Hippocampal formation (tissue), 2 donors: ENCODE measurements around the gene TMEM266.

Source experiments
- DNase-seq, 2 donors: peaks; one replicate each; lab custom pipeline; 2025; lab: John Stamatoyannopoulos, UW

TMEM266 gene

DNA sequence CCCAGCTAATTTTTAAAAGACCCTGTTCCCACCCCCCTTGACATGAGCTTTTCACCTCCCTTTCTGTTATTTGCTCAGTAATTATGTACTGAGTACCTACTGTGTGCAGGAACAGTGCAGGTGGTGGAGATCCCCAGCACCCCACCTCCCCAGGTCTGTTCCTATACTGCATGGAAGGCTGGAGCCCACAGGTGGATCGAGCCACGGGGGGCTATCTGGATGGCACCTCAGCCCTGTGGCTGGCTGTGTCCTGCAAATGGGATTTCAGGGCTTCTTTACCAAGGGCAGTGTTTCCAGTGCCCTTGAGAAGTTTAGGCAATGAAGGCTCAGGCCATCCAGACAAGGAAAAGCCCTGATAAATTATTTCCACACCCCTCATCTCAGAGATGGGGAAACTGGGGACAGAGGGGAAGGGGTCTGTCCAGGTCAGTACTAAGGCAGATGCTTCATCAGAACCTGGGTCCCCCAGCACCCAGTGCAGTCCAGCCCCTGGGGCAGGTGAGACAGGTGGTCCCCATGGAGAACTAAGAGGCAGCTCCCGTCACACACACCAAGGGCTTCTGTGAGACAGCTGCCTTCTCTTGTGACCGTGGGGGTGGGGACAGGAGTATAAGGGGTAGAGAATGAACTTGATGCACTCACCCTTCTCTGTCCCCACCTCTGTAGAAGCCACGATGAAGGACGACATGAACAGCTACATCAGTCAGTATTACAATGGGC is 141.9 kb downstream of the TMEM266 start:
- no peak for DNase-seq

- no peak for DNase-seq
These were observed 143.7 kb downstream of the TMEM266 start for GRCh38 chr15:76203346-76204108.

DNA sequence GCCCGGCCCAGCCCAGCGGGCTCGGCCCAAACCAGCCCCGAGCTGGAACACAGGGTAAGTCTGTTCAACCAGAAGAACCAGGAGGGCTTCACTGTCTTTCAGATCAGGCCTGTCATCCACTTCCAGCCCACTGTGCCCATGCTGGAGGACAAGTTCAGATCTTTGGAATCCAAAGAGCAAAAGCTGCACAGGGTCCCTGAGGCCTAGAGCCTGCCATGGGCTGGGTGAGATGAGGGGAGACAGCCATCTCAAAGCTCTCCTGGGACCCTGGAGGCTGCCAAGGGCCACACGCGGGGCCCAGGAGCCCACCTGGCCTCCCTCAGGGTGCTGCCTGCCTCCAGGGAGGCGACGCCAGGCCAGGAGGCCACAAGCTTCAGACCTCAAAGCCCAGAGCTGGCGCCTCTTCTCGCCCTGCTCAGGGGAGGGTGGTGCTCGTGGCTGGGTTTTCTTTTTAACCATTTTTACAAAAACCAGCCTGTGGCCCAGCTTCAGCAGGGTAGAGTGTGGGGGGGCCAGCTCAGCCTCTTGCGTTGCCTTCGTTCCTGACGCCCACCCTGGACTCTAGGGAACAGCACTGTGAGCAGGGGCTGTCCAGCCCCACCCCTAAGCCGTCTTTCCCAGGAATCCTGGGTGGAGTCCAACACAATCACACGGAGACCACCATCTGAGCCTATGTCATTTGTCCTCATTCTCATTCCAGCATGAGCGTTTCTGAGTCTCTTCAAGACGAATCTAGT is 144.5 kb downstream of the TMEM266 start:
- DNase-seq: no peak

DNA sequence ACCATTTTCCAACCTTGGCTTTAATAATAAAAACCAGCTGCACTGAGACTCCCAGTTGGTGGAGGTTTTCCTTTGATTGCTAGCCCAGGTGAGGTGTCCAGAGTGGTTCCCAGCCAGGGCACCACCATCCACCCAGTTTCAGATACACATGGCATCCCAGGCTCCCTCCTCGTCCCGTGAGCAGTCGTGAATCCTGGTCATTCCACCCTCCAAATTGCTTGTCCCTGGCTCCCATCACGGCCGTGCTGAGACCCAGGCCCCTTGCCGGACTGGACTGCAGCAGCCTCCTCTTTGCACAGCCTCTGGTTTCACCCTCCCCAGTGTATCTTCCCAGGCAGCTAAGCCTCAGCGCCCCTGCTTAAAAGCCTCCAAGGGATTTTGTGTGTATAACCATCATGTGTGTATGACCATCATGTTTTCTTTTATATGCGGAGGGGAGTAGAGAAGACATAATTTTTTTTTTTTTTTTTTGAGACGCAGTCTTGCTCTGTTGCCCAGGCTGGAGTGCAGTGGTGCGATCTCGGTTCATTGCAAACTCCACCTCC is 145.2 kb downstream of the TMEM266 start:
- no peak for DNase-seq

- DNase-seq: peak; percentile 30 to 72
These were observed 146.7 kb downstream of the TMEM266 start for GRCh38 chr15:76206325-76206976.

DNA sequence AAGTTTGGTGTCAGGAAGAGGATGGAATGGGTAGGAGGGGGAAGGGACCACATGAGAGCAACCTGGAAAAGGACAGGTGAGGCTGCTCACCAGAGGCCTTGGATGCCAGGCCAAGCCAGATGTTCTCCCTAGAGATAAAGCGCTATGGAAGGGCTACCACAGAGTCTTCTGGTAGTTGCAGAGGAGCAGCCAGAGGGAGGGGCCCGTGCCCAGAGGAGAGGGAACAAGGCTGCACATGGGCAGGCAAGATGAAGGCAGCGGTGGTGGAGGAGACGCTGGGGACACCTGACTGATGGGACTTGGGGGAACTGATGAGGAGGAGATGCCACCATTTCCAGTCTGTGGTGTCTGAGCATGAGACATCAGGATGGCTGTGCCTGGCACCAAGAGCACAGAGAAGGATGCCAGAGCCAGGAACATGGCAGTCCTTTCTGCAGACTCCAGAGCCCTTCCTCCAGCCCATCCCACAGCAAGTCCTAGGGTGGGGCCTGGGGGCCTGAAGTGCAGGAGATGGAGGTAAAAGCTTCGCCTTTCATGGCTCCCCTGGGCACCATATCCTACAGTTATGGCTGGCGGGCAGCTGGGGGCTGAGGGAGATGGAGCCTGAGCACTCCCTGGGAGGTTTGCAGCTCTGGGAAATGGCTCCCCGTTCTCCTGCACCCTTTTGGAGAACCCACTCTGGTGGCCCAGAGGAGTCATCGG is 148.4 kb downstream of the TMEM266 start:
- no peak for DNase-seq

GRCh38 chr15:76208786-76209424 is 149.1 kb downstream of the TMEM266 start:
- no peak for DNase-seq

GRCh38 chr15:76209523-76209922 is 149.7 kb downstream of the TMEM266 start:
- DNase-seq: no peak

DNA sequence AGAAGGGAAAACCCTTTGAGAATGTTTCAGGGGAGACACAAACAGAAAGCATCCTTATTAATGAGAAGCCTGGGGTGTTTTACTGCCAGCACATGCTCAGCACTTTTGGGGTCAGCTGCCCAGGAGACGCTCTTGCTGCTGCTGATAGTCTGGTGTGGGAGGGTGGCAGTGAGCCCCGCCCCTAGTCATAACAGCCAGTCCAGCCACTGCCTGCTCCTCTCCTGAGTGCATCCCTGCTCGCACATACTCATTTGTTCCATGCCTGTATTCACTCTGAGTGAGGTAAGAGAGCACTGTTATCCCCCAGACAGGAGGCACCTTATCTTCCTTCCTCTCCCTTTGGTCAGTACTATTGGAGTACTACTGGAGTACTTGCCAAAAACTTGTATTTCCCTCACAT is 150.2 kb downstream of the TMEM266 start:
- DNase-seq: no peak

DNA sequence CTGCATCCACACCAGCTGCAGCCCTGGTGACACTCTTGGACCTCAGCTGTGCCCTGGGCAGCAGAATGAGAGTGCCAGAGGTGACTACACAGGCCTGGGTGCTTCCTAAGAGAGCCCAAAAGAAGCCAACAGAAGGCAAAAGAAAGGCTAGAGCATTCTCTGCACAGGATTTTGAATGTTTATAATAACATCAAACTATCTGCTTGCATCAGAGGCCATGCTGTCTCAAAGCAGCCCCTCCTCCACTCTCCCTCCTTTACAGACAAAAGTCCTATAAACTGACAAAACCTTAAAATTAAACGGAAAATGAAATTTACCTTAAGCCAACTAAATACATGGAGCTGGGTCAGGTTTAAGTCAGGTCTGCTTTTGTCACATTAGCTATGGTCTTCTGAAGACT is 155.8 kb downstream of the TMEM266 start:
- no peak for DNase-seq

- DNase-seq: no peak
These were observed 157.5 kb downstream of the TMEM266 start for GRCh38 chr15:76217029-76217881.

- DNase-seq: no peak
These were observed 158.1 kb downstream of the TMEM266 start for GRCh38 chr15:76217882-76218217.

GRCh38 chr15:76221085-76221767 is 161.4 kb downstream of the TMEM266 start:
- no peak for DNase-seq

DNA sequence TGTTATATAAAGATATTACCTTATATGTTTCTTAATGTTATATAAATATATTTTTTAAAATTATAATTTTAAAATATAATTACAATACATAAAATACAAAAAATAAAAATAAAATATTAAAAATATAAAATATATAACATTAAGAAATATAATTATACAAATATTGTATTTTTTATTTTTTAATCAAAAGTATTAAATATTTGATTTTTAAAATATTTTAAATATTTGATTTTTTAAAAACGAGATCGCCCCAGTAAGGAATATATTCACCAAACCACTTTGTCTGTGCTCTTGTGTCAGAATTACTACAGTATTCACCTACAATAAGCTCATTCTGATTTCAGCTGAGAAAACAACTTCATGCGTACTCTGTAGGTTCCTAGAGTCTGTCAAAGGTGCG is 162.4 kb downstream of the TMEM266 start:
- DNase-seq: no peak

DNA sequence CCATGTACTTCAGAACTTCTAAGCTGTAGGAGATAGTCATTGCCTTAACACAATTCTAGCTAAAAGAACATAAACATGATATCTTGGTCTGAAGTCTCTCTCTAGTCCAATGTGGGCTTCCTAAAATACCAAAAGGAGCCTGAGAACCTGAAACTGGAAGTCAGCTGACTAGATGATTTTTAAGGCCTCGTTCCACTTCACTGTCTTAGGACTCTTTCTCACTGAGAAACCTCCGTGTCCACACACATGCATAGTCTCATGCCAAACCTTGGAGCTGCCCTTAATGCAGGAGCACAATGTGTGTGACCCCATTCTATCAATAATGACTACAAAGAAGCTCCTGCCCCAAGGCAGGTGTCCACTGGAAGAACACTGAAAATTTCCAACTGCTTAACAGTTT is 163.7 kb downstream of the TMEM266 start:
- no peak for DNase-seq

- DNase-seq: no peak
These were observed 169.5 kb downstream of the TMEM266 start for GRCh38 chr15:76229266-76229665.

- DNase-seq: no peak
These were observed 174.1 kb downstream of the TMEM266 start for GRCh38 chr15:76233921-76234320.

DNA sequence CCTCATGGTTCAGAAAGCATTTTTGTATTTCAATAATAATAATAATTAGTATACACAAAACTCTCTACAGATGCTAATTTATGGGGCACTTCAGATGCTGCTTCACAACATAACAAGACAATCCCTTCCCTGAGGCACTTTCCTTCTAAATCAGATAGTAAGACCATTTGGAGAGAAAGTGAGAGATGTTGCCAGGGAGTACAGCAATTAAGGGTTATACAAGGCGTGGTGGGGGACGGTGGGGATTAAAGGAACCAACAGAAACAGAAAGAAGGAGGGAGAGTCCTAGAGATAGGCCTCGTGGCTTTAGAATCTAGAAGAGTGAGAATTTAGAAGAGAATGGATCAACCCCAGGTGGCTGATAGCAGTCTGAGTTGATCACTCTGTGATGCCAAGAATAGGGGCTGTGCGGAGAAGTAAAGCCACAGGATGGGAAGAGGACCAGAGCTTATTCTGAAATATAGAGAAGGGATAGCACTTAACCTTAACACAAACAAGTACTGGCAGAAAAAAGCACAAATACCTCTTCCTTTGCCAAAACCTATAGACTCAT is 174.6 kb downstream of the TMEM266 start:
- no peak for DNase-seq

DNA sequence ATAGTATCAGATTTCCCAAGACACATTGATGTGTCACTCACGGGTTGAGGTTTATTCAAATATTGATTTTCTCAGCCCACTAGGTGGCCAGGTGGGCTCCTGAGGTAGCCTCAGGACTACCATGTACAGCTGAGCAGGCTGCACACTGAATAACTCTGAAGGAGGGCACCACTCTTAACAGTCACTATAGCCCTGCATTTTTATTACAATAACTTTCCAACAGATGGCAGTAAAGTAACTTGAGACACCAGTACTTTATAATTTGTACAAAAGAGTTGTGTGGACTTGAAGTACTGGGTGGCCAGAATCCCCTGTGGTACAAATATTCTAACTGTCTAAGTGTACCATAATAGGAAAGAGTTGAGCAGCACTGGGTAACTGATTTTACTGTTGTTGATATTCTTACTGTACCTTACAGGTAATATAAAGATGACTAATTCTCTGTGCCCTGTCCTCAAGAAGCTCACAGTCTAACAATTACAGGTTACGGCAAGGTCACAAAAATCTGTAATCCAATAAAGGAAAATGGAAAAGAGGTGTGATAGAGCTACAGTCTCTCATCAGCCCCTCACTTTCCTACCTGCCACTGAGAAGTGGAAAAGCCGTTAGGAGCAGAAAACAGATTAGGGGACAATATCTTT is 175.5 kb downstream of the TMEM266 start:
- peak in 1 of 2 donors; percentile 7 for DNase-seq
